GM19397 (cell line): ENCODE data around the gene PON3.
"Not testable (repeated sequence)": the region's sequence is repeated elsewhere in the genome, so short reads cannot be mapped to it uniquely, and the experiment has no call there.

Experiments
- ATAC-seq: cut with Tn5 transposase; IDR thresholded peaks from one replicate; pipeline ENCODE4 v1.9.1; 2021; ENCODE audit warnings: mild to moderate bottlenecking, moderate library complexity; ENCODE audit not compliant: unreplicated experiment

PON3 gene

DNA sequence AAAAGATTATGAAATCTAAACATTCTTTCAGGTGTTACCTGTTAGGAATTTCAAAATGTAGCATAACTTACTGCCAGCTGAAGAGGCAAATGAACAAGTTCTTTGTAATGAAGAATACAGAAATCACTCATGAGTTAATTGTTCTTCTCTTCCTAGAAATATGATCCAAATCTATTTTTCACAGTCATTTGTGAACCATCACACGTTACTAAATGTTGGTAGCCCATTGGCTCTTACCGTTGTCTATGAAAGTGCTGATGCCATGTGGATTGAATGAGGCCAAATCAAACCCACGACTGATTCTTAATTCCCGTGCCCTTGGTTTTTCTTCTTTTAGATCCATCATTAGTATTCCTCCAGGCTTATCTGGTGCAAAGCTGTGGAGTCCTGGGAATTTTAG is 15.9 kb upstream of the PON3 start:
- ATAC-seq = no peak

DNA sequence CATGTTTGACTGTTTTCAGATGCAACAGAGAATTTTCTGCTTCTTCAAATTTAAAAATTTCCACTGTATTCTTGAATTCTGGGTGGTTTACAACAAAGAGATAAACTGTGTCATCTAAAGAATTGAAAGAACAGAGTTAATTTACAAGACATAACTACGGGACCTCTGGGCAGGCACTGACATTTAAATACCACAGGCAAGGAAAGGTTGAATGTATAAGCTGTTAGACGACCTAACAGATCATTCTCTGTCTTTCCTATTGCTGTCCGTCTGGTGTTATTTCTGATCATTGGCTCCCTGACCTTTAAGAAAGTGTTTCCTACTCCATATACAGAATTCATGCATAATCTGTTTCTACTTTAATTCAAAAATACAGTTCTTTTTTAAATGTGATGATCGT is 15.5 kb upstream of the PON3 start:
- no peak for ATAC-seq

GRCh38 chr7:95411036-95411435 is 14.9 kb upstream of the PON3 start:
- no peak for ATAC-seq

DNA sequence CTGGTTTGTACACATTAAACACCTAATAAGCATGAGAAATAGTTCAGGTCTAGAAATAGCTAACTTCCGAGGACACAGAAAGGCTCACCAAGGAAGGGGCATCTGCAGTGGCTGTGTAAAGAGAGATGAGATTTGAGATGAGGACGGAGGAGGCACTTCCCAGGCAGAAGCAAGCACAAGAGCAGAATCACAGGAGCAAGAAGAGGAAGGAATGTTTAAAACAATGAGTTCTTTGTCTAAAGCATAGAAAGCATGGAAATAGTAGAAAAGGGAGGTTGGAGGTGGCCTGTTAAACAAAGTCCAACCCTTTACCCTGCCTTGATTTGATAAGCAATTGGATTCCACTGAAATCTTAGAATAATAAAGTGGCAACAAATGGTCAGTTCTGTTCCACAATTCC is 11.6 kb upstream of the PON3 start:
- ATAC-seq = no peak

- no peak for ATAC-seq
Measured at GRCh38 chr7:95405800-95406199, 9.6 kb upstream of the PON3 start.

GRCh38 chr7:95405208-95405607 is 9.0 kb upstream of the PON3 start:
- no peak for ATAC-seq

- ATAC-seq = no peak
Measured at GRCh38 chr7:95404316-95404865, 8.2 kb upstream of the PON3 start.

- no peak for ATAC-seq
Measured at GRCh38 chr7:95398155-95398940, 2.2 kb upstream of the PON3 start.

- no peak for ATAC-seq
Measured at GRCh38 chr7:95397381-95397780, 1.2 kb upstream of the PON3 start.

GRCh38 chr7:95395755-95396135 is 430 bp downstream of the PON3 start:
- no peak for ATAC-seq

- ATAC-seq = no peak
Measured at GRCh38 chr7:95394370-95394769, 1.8 kb downstream of the PON3 start.

GRCh38 chr7:95391761-95392160 is 4.4 kb downstream of the PON3 start:
- ATAC-seq = no peak

- no peak for ATAC-seq
Measured at GRCh38 chr7:95389516-95389915, 6.7 kb downstream of the PON3 start.

DNA sequence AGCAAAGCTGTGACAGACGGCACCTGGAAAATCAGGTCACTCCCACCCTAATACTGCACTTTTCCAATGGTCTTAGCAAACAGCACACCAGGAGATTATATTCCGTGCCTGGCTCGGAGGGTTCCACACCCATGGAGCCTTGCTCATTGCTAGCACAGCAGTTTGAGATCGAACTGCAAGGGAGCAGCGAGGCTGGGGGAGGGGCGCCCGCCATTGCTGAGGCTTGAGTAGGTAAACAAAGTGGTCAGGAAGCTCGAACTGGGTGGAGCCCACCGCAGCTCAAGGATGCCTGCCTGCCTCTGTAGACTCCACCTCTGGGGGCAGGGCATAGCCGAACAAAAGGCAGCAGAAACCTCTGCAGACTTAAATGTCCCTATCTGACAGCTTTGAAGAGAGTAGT is 16.7 kb downstream of the PON3 start:
- not testable (repeated sequence) for ATAC-seq

- ATAC-seq = no peak
Measured at GRCh38 chr7:95376632-95377400, 19.4 kb downstream of the PON3 start.

- no peak for ATAC-seq
Measured at GRCh38 chr7:95375591-95376257, 20.5 kb downstream of the PON3 start.

GRCh38 chr7:95373323-95373722 is 22.9 kb downstream of the PON3 start:
- no peak for ATAC-seq

GRCh38 chr7:95368235-95368634 is 27.9 kb downstream of the PON3 start:
- no peak for ATAC-seq

GRCh38 chr7:95367606-95368005 is 28.6 kb downstream of the PON3 start:
- no peak for ATAC-seq

GRCh38 chr7:95365151-95365550 is 31.0 kb downstream of the PON3 start:
- no peak for ATAC-seq

- no peak for ATAC-seq
Measured at GRCh38 chr7:95357623-95358022, 38.6 kb downstream of the PON3 start.
